GM18505 (cell line): ENCODE measurements around the gene GJB4.
"Not testable (repeated sequence)": the region's sequence is repeated elsewhere in the genome, so short reads cannot be mapped to it uniquely, and the experiment has no call there.

Source experiments
- ATAC-seq: cut with Tn5 transposase; IDR thresholded peaks from one replicate; pipeline ENCODE4 v1.9.1; 2021; ENCODE audit not compliant: unreplicated experiment
- POLR2A ChIP-seq: IDR thresholded peaks from 4 replicates; pipeline ENCODE4 v1.6.1; 2011; ENCODE audit warnings: borderline replicate concordance; ENCODE audit not compliant: insufficient read depth, insufficient read length; ENCODE audit errors: extremely low read depth

Gene GJB4

GRCh38 chr1:34759503-34760357 is at the start of gene GJB4:
Gene GJB4 (plus strand): TSS chr1:34759740. CDS start chr1:34761255, 1,515 bp downstream.
- no peak for TF ChIP-seq POLR2A
- ATAC-seq, result no peak

DNA sequence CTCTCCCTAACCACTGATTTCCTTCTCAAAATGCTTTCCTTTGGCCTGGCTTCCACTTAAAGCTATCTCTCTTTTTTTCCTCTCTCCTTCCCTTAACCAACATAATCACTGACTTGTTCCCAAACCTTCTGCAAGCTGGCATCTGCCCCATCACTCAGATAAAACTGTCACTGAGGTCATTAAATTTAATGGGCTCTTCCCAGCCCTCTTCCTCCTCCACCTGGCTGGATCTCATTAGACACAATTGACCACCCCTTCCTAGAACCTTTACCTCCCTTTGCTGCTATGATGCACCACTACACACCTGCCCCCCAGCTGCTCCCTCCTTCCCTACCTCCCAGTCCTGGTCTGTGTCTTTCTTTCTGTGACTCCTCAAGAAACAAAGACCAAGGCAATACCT is 48.7 kb upstream of the GJB4 start:
- no peak for ATAC-seq
- TF ChIP-seq POLR2A, result no peak

DNA sequence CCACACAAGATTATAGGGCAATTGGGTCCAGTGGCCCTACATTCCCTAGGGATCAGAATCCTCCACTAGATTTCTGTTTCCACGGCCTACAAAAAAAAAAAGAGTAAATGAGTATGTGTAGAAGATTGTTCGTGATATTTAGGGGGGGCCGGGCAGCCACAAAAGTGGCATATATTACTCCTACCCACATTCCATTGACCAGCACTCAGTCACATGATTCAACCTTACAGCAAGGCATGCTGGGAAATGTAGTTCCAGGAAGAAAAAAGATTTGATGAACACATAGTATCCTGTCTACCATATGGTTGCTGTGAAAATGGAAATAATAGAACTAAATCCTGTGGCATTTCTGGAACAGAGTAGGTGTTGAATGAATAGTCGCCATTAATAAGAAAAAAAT is 48.1 kb upstream of the GJB4 start:
- ATAC-seq, result no peak
- TF ChIP-seq POLR2A, result no peak

- no peak for TF ChIP-seq POLR2A
- ATAC-seq, result no peak
These were observed 47.4 kb upstream of the GJB4 start for GRCh38 chr1:34712007-34712688.

DNA sequence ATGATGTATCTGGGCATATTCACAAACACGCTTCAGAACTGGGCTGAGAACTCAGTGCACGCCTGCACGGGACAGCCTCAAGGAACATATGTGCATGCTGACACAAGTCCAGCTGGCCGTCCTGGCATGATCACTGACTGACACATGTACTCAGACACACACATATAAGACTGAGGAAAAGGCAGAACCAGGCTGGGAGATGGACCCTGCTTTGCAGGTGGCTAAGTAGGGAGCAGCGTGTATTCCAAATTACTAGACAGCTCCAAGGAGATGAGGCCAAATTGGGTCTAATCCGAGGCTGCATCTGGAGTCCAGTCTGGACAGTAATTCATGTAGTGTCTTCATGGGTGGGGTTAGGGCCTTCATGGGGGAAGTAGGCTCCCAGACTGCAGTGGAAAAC is 46.1 kb upstream of the GJB4 start:
- no peak for TF ChIP-seq POLR2A
- no peak for ATAC-seq

- no peak for ATAC-seq
- no peak for TF ChIP-seq POLR2A
These were observed 45.2 kb upstream of the GJB4 start for GRCh38 chr1:34714386-34714785.

GRCh38 chr1:34715139-34715538 is 44.4 kb upstream of the GJB4 start:
- ATAC-seq, result no peak

DNA sequence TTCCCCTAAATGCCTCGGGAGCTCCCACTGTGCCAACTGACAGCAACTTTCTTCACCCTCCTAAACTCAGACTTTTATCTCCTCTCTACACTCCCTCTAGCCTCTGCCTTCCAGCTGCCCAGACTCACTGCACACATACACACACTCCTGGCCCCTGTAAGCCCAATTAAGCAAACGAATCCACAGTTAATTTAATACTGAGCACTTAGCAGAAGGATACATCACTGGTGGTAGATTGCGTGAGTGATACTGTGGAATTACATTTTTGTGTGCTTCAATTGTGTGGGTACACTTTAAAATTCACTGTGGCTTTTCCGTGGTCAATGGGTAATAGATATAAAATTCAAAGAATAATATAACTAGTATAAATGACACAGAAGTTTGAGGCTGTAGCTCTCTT is 38.3 kb upstream of the GJB4 start:
- no peak for TF ChIP-seq POLR2A
- ATAC-seq, result no peak

More at GRCh38 chr1:34715139-34715538, 44.4 kb upstream of the GJB4 start:
- TF ChIP-seq POLR2A, result no peak

DNA sequence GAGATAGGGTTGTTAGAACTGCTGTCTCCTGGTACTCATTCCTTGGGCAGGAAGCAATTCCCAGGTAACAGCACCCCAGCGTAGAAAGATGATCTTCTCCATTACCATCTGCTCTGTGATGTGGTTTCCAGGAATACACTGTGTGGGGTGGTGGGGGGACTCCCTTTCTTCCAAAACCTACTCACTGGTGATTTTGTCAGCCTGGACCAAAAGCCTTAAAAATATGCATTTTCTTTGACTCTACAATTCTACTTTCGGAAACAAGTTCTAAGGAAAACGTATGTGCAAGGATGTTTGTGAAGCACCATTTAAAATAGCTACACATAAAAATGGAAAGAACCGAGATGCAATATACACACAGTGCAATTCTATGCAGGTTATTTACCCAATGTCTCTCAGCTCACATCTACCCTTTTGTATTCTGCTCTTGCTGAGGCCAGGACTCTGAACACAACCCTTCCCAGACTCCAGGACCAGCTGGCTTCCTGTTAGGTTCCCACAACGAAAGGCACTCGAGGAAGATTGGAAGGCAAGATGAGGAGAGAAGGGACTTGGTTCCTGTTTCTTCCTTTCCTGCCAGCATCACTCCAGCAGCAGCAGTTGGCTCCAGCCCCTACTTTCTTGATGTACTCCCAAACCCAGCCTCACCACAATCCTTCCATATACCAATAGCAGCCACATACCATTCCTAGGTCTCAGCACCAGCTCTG is 37.7 kb upstream of the GJB4 start:
- ATAC-seq, result no peak
- no peak for TF ChIP-seq POLR2A

DNA sequence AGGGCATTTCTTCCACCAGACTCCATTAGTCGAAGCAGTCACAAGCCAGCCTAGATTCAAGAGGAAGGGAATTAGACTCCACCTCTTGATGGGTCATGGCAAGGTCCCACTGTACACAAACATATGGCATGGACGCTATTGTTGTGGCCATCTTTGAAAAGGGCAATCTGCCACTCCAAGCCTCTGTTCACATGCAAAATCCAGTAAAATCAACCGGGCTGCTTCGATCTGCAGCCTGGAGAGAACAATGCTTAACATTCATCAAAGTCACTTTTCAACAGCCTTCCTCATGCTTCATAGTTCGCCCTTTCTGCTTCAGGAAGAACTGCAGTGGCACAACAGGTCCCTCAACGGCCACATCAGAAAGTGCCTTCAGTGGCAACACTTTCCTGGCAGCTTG is 32.7 kb upstream of the GJB4 start:
- TF ChIP-seq POLR2A, result no peak
- ATAC-seq, result no peak

- no peak for TF ChIP-seq POLR2A
- no peak for ATAC-seq
These were observed 29.1 kb upstream of the GJB4 start for GRCh38 chr1:34730485-34730884.

- not testable (repeated sequence) for ATAC-seq
These were observed 26.7 kb upstream of the GJB4 start for GRCh38 chr1:34732831-34733230.

- TF ChIP-seq POLR2A, result no peak
- ATAC-seq, result no peak
These were observed 22.8 kb upstream of the GJB4 start for GRCh38 chr1:34736692-34737091.

DNA sequence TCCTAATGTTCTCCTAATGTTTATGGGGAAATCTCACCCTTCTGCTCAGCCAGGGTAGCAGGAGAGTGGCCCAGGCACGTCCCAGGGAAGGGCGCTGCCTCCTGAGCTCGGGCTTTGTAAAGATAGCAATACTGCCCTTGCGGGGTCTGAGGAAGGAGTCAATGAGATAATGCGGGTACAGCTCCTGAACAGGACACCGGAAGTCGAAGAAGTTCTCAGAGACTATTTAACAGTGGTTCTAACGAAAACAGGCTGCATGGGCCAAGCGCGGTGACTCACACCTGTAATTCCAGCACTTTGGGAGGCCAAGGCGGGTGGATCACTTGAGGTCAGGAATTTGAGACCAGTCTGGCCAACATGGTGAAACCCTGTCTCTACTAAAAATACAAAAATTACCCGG is 22.3 kb upstream of the GJB4 start:
- ATAC-seq, result not testable (repeated sequence)
